ENCODE data around the gene HES5. TPM values are rescaled to one million over a fixed set of nuclear protein-coding genes. Genes with fewer than 3 reads are reported as not detected.
"Not testable (repeated sequence)": the region's sequence is repeated elsewhere in the genome, so short reads cannot be mapped to it uniquely, and the experiment has no call there.

Gene HES5
- total and polyA plus RNA-seq, 2 donors (not counting 3 experiments of a cell fraction or from before 2014, with no cell fraction given) = 0.07 TPM; not detected in 1

- DNase-seq (ENCODE audit: low read depth, low spot score) (no peak), FAIRE-seq (no peak)
- CTCF ChIA-PET = interaction anchor here (1.2 to 1.6 kb wide), 3 partner anchors 18 to 23 kb away, joined by 3 to 23 read pairs (median 5); partner anchors contain the start of gene TNFRSF14
- Histone ChIP-seq H3K9ac (replicated peaks; ENCODE audit: extremely low read depth, insufficient read depth, low read length) (no peak overlapping the region), H3K79me2 (ENCODE audit: control insufficient read depth, insufficient read depth, low read length) (no peaks in the 10 kb centered on the region), H2AFZ (ENCODE audit: low read depth, low read length) (peak overlapping the region; percentile 96), H4K20me1 (replicated peaks; ENCODE audit: control insufficient read depth, extremely low read depth, insufficient read depth, low read length) (no peaks in the 10 kb centered on the region), H3K27me3 (ENCODE audit: control insufficient read depth in 2 of 2, insufficient read depth in 2 of 2, low read length in 2 of 2) (no peaks in the 10 kb centered on the region), H3K4me3 (replicated peaks in 1 of 3; ENCODE audit: insufficient read depth in 1 of 3, low read depth in 1 of 3, low read length in 3 of 3) (no peak overlapping the region), H3K36me3 (ENCODE audit: control insufficient read depth in 2 of 2, extremely low read depth in 1 of 2, insufficient read depth in 2 of 2, low read length in 2 of 2) (no peaks in the 10 kb centered on the region), H3K9me3 (replicated peaks; ENCODE audit: control insufficient read depth, insufficient read depth, low read length) (no peaks in the 10 kb centered on the region), H3K4me2 (ENCODE audit: insufficient read depth, low read length) (no peak overlapping the region), H3K9me1 (replicated peaks; ENCODE audit: control insufficient read depth, extremely low read depth, insufficient read depth, low read length) (no peaks in the 10 kb centered on the region), H3K27ac (ENCODE audit: insufficient read depth, low read depth, low read length) (peak overlapping the region; percentile 72), H3K4me1 (ENCODE audit: control insufficient read depth, extremely low read depth, insufficient read depth, low read length) (peaks cover 25% of the 10 kb centered on the region)
- intact Hi-C loops (cut with micrococcal nuclease) = loop anchor here (1.0 to 2.0 kb wide), 4 partner anchors 14 to 164 kb away; partner anchors contain the start of gene TNFRSF14
- BruUV-seq (replicated peaks) = TSS peak; percentile 45
- TF ChIP-seq CTCF (IDR thresholded peaks at IDR 0.05; ENCODE audit: extremely low read depth in 1 of 2, insufficient read depth in 1 of 2, low read depth in 1 of 2, low read length in 2 of 2) (no peak), EZH2 (IDR thresholded peaks at IDR 0.05; ENCODE audit: borderline replicate concordance, low read depth, low read length, severe bottlenecking) (no peak), FOS (IDR thresholded peaks at IDR 0.05; ENCODE audit: borderline replicate concordance, insufficient read depth, low read length) (no peak), POLR2A (IDR thresholded peaks at IDR 0.05; ENCODE audit: low read depth, low read length) (no peak)
- POLR2A ChIA-PET = no interaction called here
- dilution Hi-C loops (cut with MboI; ENCODE audit: extremely low pct_ligation_motif_present, low sequenced_read_pairs) = no loop called here
Measured at GRCh38 chr1:2578758-2579118, 48.7 kb upstream of the HES5 start.

- H3K9ac ChIP-seq (replicated peaks; ENCODE audit: extremely low read depth, insufficient read depth, low read length); H3K4me2 ChIP-seq (ENCODE audit: insufficient read depth, low read length); H3K36me3 ChIP-seq (ENCODE audit: control insufficient read depth in 2 of 2, extremely low read depth in 1 of 2, insufficient read depth in 2 of 2, low read length in 2 of 2); H3K79me2 ChIP-seq (ENCODE audit: control insufficient read depth, insufficient read depth, low read length); DNase-seq (ENCODE audit: low read depth, low spot score); H3K27me3 ChIP-seq (ENCODE audit: control insufficient read depth in 2 of 2, insufficient read depth in 2 of 2, low read length in 2 of 2); dilution Hi-C loops (cut with MboI; ENCODE audit: extremely low pct_ligation_motif_present, low sequenced_read_pairs); H3K9me1 ChIP-seq (replicated peaks; ENCODE audit: control insufficient read depth, extremely low read depth, insufficient read depth, low read length); H2AFZ ChIP-seq (ENCODE audit: low read depth, low read length); BruUV-seq (replicated peaks); H3K4me3 ChIP-seq (replicated peaks in 1 of 3; ENCODE audit: insufficient read depth in 1 of 3, low read depth in 1 of 3, low read length in 3 of 3); H3K9me3 ChIP-seq (replicated peaks; ENCODE audit: control insufficient read depth, insufficient read depth, low read length); H4K20me1 ChIP-seq (replicated peaks; ENCODE audit: control insufficient read depth, extremely low read depth, insufficient read depth, low read length): not testable (repeated sequence)
- ChIA-PET CTCF (interaction anchor here (0.8 to 1.6 kb wide), 4 partner anchors 17 to 29 kb away, joined by 3 to 23 read pairs (median 4); partner anchors contain the start of gene TNFRSF14), POLR2A (interaction anchor here (0.6 kb wide), 1 partner anchor 1207 kb away, joined by 3 read pairs; no protein-coding TSS in a partner anchor)
- intact Hi-C loops (cut with micrococcal nuclease) = loop anchor here (1.0 to 2.0 kb wide), 4 partner anchors 13 to 163 kb away; partner anchors contain the start of gene TNFRSF14
- Histone ChIP-seq H3K27ac (ENCODE audit: insufficient read depth, low read depth, low read length) (peak overlapping the region; percentile 72), H3K4me1 (ENCODE audit: control insufficient read depth, extremely low read depth, insufficient read depth, low read length) (peaks cover 25% of the 10 kb centered on the region)
- FAIRE-seq = peak; percentile 8
Measured at GRCh38 chr1:2577565-2578075, 47.6 kb upstream of the HES5 start.

All from endothelial cell of umbilical vein (primary cell).